PC-9 (cell line): ENCODE data around the gene ZNF14. TPM values are rescaled to one million over a fixed set of nuclear protein-coding genes. Genes with fewer than 3 reads are reported as not detected.

ENCODE experiments used
- BruUV-seq: library from RNA; stranded (reverse); fragments of 400-500 nt; replicated peaks from 2 replicates; lab custom pipeline; 2021; lab: Mats Ljungman, UMichigan
- CTCF ChIA-PET: fragments of 300-600 bp; sonication (Branson Sonifier 250); formaldehyde crosslinking; loops from one replicate; lab custom pipeline; 2022; ENCODE audit warnings: antibody characterized with exemption; lab: Charles Lee
- POLR2A ChIA-PET: fragments of 300-600 bp; sonication (Branson Sonifier 250); formaldehyde crosslinking; loops from one replicate; lab custom pipeline; 2022; ENCODE audit warnings: antibody characterized with exemption; ENCODE audit not compliant: unreplicated experiment; lab: Charles Lee
- DNase-seq, 2 experiments: peaks; one replicate each; pipeline versions ENCODE4 v3.0.0 to v3.0.0-alpha.2; 2015 to 2022; ENCODE audit warnings: mixed read lengths in 1 of 2
- H2AFZ ChIP-seq: fragments of 200-600 bp; sonication (generic); 2 replicates; pipeline ENCODE4 v1.8.1; 2017; ENCODE audit warnings: antibody characterized with exemption
- H3F3A ChIP-seq: fragments of 200-600 bp; sonication (generic); 2 replicates; pipeline ENCODE4 v1.8.1; 2017; ENCODE audit warnings: antibody characterized with exemption, mild to moderate bottlenecking, low read depth; ENCODE audit not compliant: insufficient read depth
- H3K27ac ChIP-seq: fragments of 200-600 bp; sonication (generic); 2 replicates; pipeline ENCODE4 v1.6.1; 2016; ENCODE audit warnings: mixed run types
- H3K27me3 ChIP-seq: fragments of 200-600 bp; sonication (generic); 2 replicates; pipeline ENCODE4 v1.6.1; 2016; ENCODE audit warnings: low read depth, mixed run types; ENCODE audit not compliant: insufficient read depth
- H3K36me3 ChIP-seq: fragments of 200-600 bp; sonication (generic); 2 replicates; pipeline ENCODE4 v1.6.1; 2016; ENCODE audit warnings: low read depth, mixed run types
- H3K4me1 ChIP-seq: fragments of 200-600 bp; sonication (generic); replicated peaks from 2 replicates; pipeline ENCODE4 v1.6.1; 2016; ENCODE audit warnings: mixed run types; ENCODE audit not compliant: insufficient read depth
- H3K4me2 ChIP-seq: fragments of 200-600 bp; sonication (generic); 2 replicates; pipeline ENCODE4 v1.6.1; 2017; ENCODE audit warnings: mixed run types
- H3K4me3 ChIP-seq: fragments of 200-600 bp; sonication (generic); 2 replicates; pipeline ENCODE4 v1.6.1; 2016; ENCODE audit warnings: mixed run types
- H3K79me2 ChIP-seq: fragments of 200-600 bp; sonication (generic); 2 replicates; pipeline ENCODE4 v1.6.1; 2017; ENCODE audit warnings: low read depth, mixed run types
- H3K9me2 ChIP-seq: fragments of 200-600 bp; sonication (generic); 2 replicates; pipeline ENCODE4 v1.8.1; 2017; ENCODE audit warnings: mild to moderate bottlenecking; ENCODE audit not compliant: insufficient read depth
- H3K9me3 ChIP-seq: fragments of 200-600 bp; sonication (generic); 2 replicates; pipeline ENCODE4 v1.8.1; 2016; ENCODE audit warnings: low read depth; ENCODE audit not compliant: insufficient read depth
- H4K20me1 ChIP-seq: fragments of 200-600 bp; sonication (generic); 2 replicates; pipeline ENCODE4 v1.8.1; 2017; ENCODE audit not compliant: insufficient read depth
- EZH2 ChIP-seq: fragments of 200-600 bp; sonication (generic); IDR thresholded peaks from 2 replicates; pipeline ENCODE4 v1.8.0; 2017; ENCODE audit warnings: antibody characterized with exemption, low read depth
- intact Hi-C: fragments of 100-400 bp; cut with micrococcal nuclease; formaldehyde crosslinking; loops from one replicate; pipeline ENCODE4 v1.10.0; 2022; ENCODE audit not compliant: unreplicated experiment
- total RNA-seq: library from RNA; stranded (reverse); gene quantifications from 2 replicates; pipeline ENCODE4 v1.2.3, GENCODE V29; 2021
- TF ChIP-seq, protein P1 (sequence below): fragments of 200-600 bp; sonication (generic); conservative IDR thresholded peaks from 2 replicates; pipeline ENCODE4 v1.6.1; 2017; ENCODE audit warnings: mixed run types, antibody characterized with exemption, mild to moderate bottlenecking, moderate library complexity

The ZNF14 gene
- total RNA-seq, 1 experiment from 2014 or later: 2.8 TPM

DNA sequence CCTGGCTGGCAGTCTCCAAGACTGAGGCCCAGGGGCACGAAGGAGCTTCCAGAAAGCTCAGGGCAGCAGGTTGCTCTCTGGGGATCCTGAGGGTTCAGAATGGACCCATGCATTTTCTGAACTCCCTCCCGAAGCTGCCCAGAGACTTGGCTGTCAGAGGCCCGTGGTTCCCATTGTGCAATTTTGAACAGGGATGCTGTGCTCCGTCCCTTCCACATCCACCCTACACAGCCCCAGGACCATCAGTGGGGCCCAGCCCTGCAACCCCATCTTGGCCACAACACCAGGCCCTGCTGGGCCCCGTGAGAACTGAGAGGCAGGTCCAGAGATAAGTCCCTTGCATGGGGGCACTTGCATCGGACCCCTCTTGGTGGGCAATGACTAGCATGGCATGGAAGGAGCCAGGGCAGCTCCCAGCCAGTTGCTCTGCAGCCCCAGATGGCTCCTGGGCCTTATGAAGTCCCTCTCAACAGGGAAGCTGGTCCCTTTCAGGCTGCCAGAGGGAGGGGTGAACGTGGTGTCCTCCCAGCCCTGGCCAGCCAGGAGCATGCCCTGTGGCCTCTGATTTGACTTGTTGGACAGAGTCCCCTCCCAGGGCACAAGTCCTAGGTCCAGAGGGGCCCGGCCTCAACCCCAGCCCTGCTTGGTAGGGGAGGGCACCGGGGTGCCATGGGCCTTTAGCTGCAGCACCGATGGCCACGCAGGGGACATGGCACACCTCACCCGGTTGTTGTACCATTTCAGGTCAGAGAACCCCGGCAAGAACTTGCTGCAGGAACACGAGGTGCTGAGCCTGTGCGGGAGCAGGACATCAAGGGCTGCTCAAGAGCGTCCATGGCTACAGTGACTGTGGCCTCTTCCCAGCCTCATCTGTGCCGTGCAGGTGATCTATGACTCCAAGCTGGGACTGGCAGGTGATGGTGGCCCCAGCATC is 17.3 kb upstream of the ZNF14 start:
- CTCF ChIA-PET: no interaction called here

DNA sequence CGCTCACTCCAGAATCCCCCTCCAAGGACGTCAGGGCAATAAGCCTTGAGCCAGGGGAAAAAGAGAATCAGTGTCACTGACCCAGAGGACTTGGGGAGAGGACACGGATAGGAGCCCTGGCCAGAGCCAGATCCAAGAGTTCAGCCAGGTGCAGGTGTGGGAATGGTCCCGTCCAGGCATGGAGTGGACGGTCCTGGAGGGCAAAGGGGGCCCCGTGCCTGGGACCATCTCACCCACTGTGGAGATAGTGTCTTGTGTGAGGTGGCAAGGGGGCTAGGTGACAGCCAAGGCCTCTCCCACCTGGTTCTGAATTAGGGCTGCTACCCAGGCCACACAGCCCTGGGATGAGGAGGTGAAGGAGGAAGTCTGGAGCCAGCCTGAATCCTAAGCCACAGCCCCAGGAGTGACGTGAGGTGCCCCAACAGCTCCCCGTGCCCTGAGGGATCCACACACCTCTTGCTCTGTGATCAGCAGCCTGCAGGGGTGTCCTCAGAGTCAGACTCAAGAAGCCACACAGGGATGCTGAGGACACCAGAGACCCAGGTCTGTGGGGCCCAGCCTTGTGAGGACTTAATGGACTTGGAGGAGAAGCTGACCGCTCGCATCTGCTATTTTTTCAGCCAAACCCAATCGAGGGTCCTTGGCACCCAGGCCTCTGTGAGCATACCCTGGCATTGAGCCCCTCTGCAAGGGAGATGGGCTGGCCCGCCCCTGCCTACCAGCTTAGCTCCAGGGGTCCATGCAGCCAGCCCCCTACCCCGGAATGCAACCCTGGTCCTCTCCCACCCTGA is 16.4 kb upstream of the ZNF14 start:
- no peak for TF ChIP-seq EZH2
- TF ChIP-seq, protein P1, sequence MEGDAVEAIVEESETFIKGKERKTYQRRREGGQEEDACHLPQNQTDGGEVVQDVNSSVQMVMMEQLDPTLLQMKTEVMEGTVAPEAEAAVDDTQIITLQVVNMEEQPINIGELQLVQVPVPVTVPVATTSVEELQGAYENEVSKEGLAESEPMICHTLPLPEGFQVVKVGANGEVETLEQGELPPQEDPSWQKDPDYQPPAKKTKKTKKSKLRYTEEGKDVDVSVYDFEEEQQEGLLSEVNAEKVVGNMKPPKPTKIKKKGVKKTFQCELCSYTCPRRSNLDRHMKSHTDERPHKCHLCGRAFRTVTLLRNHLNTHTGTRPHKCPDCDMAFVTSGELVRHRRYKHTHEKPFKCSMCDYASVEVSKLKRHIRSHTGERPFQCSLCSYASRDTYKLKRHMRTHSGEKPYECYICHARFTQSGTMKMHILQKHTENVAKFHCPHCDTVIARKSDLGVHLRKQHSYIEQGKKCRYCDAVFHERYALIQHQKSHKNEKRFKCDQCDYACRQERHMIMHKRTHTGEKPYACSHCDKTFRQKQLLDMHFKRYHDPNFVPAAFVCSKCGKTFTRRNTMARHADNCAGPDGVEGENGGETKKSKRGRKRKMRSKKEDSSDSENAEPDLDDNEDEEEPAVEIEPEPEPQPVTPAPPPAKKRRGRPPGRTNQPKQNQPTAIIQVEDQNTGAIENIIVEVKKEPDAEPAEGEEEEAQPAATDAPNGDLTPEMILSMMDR: no peak
- POLR2A ChIA-PET: no interaction called here
- Histone ChIP-seq H3K27me3 (peaks cover 48% of the 10 kb centered on the region), H3F3A (no peaks in the 10 kb centered on the region), H3K4me1 (no peaks in the 10 kb centered on the region), H3K36me3 (no peaks in the 10 kb centered on the region), H2AFZ (no peak overlapping the region), H3K4me2 (no peak overlapping the region), H3K79me2 (no peaks in the 10 kb centered on the region), H3K4me3 (no peak overlapping the region), H3K9me3 (no peaks in the 10 kb centered on the region), H4K20me1 (no peaks in the 10 kb centered on the region), H3K9me2 (no peaks in the 10 kb centered on the region), H3K27ac (no peak overlapping the region)
- intact Hi-C loops: no loop called here
- DNase-seq: no peak
- CTCF ChIA-PET: no interaction called here
- no TSS peak for BruUV-seq

More for the DNA sequence above, 17.3 kb upstream of the ZNF14 start:
- H3F3A ChIP-seq: no peaks in the 10 kb centered on the region
- no peak overlapping the region for H3K4me3 ChIP-seq
- H4K20me1 ChIP-seq: no peaks in the 10 kb centered on the region
- intact Hi-C loops: no loop called here
- no TSS peak for BruUV-seq
- H3K4me2 ChIP-seq: no peak overlapping the region
- no peak for TF ChIP-seq EZH2
- TF ChIP-seq, protein P1: no peak
- DNase-seq: no peak
- POLR2A ChIA-PET: no interaction called here
- no peaks in the 10 kb centered on the region for H3K9me3 ChIP-seq
- no peak overlapping the region for H3K27ac ChIP-seq
- H3K27me3 ChIP-seq: peaks cover 39% of the 10 kb centered on the region
- H3K4me1 ChIP-seq: no peaks in the 10 kb centered on the region
- no peaks in the 10 kb centered on the region for H3K9me2 ChIP-seq
- no peak overlapping the region for H2AFZ ChIP-seq
- H3K36me3 ChIP-seq: no peaks in the 10 kb centered on the region
- H3K79me2 ChIP-seq: no peaks in the 10 kb centered on the region

DNA sequence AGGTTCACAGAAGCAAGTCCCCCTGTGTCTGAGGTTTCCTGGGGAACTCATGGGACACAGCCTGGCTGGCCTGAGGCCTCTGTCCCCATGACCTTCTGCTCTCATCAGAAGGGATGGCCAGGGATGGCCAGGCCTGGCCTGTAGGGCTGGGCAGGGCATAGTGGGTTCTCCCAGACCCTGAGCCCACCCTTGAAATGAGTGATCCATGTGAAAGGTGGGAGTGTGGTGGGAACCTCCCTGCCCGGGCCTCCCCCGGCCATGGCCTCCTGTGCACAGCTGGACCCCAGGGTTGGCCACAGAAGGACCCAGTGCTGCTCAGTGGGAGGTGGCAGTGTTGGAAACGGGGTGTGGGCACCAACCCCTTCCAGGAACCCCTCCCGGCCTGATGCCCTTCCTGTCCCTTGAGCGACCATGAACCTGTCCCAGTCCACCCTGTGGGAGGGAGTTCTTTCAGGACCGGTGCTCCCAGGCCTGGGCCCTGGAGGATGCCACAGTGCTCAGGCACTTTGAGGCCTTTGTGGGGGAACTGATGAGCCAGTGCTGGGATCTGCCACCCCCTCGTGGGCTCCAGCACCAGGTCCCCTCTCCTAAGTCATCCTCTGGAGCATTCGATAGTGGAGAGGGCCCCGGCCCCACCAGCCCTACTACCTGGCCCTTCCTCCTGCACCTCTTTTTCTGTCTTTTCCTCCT is 15.5 kb upstream of the ZNF14 start:
- H3K9me3 ChIP-seq: no peaks in the 10 kb centered on the region
- no peak overlapping the region for H3K4me3 ChIP-seq
- ChIA-PET CTCF (no interaction called here), POLR2A (no interaction called here)
- no peaks in the 10 kb centered on the region for H3K79me2 ChIP-seq
- no TSS peak for BruUV-seq
- H3K36me3 ChIP-seq: no peaks in the 10 kb centered on the region
- DNase-seq: no peak
- no peaks in the 10 kb centered on the region for H4K20me1 ChIP-seq
- H3K27ac ChIP-seq: no peak overlapping the region
- no peak for TF ChIP-seq EZH2
- TF ChIP-seq, protein P1: no peak
- no peaks in the 10 kb centered on the region for H3K9me2 ChIP-seq
- no peak overlapping the region for H3K4me2 ChIP-seq
- H3K27me3 ChIP-seq: peaks cover 50% of the 10 kb centered on the region
- no peaks in the 10 kb centered on the region for H3K4me1 ChIP-seq
- no peaks in the 10 kb centered on the region for H3F3A ChIP-seq
- no peak overlapping the region for H2AFZ ChIP-seq
- intact Hi-C loops: no loop called here
